RCC 7860 (cell line): ENCODE results near the gene EVL.

ENCODE experiments used
- DNase-seq: peaks from one replicate; pipeline ENCODE4 v3.0.0-alpha.2; 2015; ENCODE audit warnings: low spot score
- FAIRE-seq: peaks from 2 replicates; lab custom pipeline; 2012; peaks lifted over from hg19 to GRCh38; lab: Jason Lieb, UNC

Gene EVL

GRCh38 chr14:100142073-100143040 is 77.1 kb downstream of the EVL start:
- FAIRE-seq (no peak), DNase-seq (no peak)

DNA sequence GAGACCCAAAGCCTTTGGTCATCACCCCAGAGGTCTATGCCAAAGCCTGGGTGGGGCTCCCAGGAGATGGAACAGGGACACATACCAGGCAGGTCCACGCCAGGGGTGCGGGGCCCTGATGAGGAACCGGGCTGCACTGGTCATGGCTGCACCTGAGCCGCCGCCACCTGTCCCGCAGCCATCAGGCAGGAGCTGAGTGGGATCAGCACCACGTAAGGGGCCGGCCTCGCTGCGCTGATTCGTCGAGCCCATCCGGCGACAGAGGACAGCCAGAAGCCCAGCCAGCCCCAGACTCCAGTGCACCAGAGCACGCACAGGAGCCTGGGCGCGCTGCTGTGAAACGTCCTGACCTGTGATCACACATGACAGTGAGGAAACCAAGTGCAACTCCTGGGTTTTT is 78.3 kb downstream of the EVL start:
- DNase-seq (no peak), FAIRE-seq (no peak)

- FAIRE-seq (no peak), DNase-seq (no peak)
Observed at GRCh38 chr14:100143934-100144333, 78.7 kb downstream of the EVL start.

GRCh38 chr14:100144645-100144995 is 79.4 kb downstream of the EVL start:
- FAIRE-seq (no peak), DNase-seq (no peak)

- DNase-seq (no peak), FAIRE-seq (no peak)
Observed at GRCh38 chr14:100144996-100145646, 79.9 kb downstream of the EVL start.

DNA sequence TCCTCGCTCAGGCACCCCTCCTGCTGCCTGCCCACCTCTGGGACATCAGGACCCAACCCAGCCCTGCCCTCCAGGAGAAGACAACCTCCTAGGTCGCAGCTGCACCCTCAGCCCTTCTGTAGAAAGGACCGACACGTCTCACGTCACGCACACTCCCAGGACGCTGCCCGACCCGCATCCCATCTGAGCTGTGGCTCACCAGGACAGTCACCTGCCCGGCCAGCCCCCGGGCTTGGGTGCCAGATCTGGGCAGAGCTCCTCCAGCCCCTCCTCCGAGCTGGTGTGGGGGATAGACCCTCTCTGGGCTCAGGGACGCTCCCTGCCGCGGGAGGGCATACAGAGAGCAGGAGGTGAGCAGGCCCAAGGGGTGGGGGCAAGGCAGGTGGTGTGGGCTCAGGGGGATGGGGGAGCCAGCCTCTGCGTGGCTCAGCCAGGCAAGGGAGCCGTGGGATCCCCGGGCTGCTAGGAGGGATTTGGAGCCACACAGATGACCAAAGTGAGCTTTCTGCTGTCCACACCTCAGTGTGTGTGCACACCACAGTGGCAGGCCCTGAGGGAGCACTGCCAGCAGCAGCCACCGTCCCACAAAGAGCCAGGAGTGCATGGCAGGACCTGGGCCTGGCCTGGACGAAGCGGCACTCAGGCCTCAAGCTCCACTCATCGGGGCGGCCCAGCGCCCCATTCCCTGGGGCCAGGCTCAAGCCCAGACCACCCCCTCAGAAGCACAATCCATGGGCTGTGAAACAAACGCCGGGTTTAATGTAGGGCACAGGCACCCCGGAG is 80.7 kb downstream of the EVL start:
- no peak for FAIRE-seq

DNA sequence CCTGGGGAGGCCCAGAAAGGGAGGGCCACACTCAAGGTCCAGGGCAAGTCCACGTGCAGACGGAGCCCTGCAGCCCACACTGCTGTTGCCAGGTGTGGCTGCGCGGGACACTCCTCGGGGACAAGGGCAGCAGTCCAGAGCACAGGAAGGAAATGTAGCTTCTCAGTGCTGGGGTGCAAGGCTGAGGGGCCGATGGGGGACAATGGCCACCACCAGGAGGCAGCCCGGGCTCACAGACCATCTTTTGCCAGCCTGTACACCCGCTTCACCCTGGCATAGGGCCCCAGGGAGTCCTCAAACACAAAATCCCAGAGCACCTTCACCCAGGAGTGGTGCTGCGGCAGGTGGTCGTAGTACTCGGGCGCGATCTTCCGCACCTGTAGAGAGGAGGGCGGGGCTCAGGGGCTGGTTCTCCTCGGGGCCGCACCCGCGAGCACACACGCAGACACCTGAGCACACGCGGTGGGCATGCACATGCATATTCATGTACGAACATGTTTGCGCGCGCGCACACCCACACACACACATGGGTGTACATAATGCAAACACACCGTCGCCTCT is 81.4 kb downstream of the EVL start:
- DNase-seq (no peak), FAIRE-seq (no peak)

More for the DNA sequence above, 80.7 kb downstream of the EVL start:
- no peak for DNase-seq

DNA sequence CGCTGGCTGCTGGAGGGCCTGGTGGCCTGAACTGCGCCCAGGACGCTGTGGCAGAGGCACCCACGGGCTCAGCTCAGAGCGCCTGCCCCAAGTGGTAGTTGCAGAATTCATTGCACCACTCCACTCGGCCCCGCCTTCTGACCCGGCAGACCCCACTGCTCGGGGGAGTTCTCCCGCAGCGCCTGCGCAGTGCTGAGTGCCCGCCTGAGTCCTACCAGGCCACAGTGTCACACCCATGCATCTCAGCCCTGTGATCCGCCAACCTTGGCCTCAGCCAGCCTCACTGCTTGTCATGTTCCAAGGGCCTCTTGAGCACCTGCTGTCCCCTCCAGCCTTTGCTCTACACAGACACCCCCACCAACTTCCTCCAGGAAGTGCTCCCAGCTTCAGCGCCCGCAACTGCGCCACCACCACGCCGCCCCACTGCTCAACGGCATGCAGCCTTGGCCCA is 82.0 kb downstream of the EVL start:
- no peak for FAIRE-seq
- no peak for DNase-seq

DNA sequence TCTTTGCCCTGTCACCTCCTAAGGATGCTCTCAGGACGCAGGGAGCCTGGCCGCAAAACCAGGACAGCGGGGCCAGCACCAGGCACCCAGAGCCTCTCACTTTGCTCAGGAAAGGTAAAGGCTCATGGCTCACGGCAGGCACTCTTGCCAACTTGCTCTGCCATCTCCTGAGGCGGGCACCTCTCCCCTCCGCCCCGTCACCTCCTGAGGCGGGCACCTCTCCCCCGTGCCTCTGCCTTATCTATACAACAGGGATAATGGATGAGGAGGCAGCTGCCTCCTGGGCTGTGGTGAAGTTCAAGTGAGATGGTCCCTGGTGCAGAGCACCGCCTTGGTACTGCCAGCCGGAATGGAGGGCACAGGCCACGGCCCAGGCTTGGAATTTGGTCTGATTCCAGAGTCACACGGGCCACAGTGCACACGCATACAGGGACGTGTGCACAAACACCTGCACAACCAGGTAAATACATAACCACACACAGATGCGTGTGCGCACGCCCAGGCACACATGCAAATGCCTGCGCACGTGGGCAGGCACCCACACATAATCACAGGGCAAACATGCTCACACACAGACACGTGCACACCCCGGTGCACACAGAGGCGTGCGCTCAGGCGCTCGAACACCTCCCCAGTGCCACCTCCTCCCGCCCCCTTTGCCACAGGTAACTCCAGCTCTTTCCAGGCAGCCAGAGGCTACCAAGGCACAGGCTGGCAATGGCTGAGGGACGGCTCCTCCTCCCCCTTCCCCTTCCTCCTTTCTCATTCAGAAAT is 82.7 kb downstream of the EVL start:
- DNase-seq (no peak), FAIRE-seq (no peak)

DNA sequence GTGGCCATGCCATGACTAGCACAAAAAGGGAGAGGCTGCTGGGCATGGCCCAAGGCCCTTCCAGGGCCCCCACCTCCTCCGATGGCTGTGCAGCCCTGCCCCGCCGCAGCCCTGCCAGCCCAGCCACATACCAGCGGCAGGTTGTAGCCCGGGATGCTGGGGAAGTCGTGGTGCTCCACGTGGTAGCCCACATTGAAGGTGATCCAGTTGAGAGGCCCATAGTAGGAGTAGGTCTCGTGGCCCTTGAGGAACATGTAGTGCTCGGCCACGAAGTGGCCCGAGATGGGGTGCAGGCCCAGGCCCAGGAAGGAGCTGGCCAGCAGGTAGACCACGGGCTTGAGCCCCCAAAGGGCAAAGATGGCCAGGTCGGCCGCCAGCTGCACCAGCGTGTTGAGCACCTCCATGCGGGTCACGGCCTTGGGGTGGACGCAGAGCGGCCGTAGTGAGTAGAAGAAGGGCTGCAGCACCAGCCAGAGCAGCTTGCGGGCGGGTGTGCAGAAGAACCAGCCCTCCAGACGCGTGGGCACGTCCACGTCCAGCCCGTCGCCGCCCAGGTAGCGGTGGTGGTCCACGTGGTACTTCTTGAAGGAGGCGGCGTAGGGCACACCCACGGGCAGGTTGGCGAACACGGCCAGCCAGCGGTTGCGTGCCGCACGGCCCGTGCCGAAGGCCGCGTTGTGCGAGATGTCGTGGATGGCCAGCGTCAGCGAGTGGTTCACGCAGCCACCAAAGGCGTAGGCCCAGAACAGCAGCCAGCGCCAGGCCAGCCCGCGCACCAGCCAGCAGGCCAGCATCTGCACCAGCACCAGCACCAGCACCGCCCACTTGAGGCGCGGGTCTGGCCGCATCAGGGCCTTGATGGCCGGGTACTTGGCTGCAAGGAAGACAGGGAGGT is 83.9 kb downstream of the EVL start:
- FAIRE-seq (no peak), DNase-seq (no peak)

DNA sequence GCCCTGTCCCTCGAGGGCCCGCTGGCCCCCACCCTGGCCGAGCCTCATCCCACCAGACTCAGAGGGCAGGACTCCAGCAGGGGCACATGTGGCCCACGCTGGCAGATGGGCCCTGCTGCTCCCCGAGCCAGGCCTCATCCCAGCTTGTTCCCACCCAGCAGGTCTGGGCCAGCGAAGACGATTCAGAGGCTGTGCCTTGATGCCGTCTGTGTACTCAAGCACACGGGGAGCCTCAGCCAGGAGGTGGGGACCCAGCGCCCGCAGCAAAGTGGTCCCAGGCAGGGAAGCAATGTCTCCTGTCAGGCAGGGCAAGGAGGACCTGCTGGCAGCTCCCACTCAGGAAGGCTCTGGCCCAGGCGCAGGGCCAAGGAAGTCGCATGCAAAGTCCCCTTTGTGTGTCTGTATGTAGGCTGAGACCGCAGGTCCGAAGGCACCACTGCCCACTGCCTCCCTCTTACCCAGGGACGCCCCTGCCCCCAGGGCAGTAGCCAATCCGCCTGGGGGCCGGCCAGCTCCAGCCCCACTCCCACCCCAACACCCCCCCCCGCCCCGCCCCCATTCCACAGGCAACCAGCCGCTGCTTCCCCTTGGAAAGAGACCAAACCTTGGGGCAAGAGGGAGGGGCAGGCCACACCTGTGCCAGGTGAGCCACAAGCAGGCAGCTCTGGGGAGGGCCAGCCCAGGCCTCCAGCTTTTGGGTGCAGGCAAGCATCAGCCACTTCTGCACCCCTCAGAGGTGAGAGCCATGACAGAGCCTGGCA is 84.8 kb downstream of the EVL start:
- DNase-seq (no peak), FAIRE-seq (no peak)

DNA sequence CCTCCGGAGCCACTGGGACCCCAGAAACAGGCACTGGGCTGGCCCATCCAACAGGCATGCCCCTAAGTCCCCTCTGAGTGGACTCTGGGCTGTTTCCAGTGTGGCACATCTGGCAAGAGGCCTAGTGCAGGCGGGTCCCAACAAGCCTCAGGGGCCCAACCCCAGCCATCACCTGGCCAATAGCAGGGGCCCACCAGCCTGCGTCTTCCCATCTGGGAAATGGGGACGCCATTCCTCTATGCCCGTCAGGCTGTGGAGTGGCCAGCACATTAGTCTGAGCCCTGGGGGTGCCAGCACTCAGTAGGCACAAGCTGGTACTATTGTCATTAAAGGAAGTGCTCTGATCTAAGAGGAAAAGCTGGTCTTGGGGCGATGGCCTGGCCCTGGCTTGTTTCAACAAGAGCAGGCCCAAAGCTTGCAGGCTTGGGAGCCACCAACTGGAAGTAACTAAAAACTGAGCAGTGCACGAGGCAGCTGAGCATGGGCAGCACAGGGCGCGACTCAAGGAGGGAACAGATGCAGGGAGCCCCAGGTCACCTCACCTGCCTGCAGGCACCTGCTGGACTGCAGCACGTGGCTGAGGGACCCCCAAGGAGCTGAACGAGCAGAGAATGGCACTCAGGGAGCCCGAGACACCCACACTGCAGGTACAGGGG is 85.8 kb downstream of the EVL start:
- FAIRE-seq, result no peak
- no peak for DNase-seq

DNA sequence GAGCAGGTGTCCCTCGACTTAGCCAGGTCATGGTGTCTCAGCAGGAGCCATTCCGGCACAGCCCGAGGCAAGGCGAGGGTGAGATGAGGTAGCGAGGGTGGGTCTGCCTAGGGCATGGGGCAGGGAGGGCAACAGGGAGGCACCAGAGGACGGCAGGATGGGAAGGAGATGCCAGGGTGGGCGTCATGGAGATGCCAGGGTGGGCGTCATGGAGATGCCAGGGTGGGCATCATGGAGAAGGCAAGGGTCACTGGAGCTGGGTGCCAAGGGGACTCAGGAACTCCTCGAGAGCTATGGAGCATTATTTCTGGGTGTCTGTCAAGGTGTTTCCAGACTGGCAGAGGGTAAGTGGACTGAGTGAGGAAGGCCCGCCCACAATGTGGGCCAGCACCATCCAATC is 86.9 kb downstream of the EVL start:
- no peak for DNase-seq
- no peak for FAIRE-seq

DNA sequence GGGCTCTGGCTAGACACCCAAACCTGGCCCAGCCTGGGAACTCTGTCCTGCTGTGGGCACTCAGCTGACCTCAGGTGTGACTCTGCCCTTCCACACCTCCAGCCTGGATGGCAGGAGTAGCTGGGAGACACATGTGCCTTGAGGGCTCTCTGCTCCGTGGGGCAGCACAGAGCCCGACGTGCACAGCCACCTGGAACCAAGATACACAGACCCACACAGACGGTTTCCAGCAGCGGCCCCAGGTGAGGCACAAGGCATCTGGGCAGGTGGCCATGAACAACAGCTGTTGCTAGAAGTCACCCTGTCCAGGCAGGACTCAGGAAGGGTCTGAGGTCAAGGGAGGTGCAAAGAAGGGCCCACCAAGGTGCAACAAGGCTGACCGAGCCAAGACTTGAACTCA is 88.3 kb downstream of the EVL start:
- FAIRE-seq (no peak), DNase-seq (no peak)

DNA sequence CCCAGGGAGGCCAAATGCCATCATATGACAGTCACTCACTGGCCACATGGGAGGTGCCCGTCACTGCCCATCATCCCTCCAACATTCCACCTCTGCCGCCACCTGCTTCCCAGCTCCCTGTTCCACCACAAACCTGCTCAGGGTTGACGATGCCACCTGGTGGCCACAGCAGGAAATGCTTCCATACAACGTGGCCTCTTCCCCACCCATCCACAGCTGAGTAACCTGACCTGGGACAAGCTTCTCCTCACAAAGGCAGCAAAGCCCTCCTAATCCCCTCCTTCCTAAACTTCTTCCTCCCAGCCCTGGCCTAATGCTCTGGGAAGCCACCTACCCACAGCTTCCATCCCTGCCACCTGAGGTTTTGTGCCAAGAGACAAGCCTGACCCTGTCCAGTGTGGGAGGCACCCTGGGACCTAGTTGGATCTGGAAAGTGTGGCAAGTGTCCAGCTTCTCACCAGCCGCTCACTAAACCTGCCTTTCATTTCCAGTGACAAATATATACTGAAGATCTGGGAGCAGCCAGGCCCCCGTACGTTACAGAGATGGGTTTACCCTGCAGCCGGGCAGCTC is 89.9 kb downstream of the EVL start:
- DNase-seq (no peak), FAIRE-seq (no peak)

- FAIRE-seq (no peak), DNase-seq (no peak)
Observed at GRCh38 chr14:100155756-100156616, 90.8 kb downstream of the EVL start.

DNA sequence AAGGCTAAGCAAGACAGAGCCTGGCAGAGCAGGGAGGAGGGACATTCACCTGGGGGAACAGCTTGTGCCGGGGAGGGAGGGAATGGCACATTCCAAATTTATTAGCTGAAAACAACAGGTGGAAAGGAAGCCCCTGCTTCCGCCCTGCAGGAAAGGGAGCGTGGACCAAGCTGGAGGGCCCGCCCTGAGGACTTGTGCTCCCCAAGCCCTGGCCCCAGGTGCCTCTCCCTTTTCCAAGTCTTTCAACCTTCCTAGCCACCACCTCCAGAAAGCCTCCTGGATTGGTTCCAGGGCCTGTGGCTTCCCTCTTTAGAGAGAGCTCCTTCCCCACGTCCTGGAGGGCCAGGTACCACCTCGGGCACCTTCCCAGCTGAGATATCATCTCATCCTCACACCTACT is 91.6 kb downstream of the EVL start:
- FAIRE-seq (no peak), DNase-seq (no peak)
